Activated CD4-positive, alpha-beta T cell treated with anti-CD3 and anti-CD28 coated beads for 24 hours (primary cell): ENCODE results near the gene ETS1.

ENCODE experiments used
- DNase-seq, 2 donors: peaks; one replicate each; pipeline ENCODE4 v3.0.0-alpha.2; 2020; ENCODE audit warnings: low read depth in 2 of 2

Gene ETS1

DNA sequence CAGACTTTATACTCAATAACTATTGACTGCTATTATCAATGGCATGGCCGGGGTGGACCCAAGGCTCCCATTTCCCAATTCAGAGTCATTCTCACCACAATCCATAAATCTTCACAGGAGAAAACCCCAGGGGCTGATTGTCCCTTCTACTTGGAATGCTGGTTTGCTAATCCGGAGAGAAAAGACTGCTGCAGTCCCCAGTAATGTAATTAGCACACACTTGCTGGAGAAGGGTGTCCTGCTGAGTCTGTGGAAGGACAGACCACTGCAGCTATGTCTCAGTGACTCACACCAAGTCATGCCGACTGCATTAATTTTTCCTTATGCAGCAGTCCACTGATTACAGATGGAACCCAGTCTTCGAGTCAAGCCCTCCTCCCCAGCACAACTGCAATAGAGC is 5.9 kb upstream of the ETS1 start:
- no peak for DNase-seq

DNA sequence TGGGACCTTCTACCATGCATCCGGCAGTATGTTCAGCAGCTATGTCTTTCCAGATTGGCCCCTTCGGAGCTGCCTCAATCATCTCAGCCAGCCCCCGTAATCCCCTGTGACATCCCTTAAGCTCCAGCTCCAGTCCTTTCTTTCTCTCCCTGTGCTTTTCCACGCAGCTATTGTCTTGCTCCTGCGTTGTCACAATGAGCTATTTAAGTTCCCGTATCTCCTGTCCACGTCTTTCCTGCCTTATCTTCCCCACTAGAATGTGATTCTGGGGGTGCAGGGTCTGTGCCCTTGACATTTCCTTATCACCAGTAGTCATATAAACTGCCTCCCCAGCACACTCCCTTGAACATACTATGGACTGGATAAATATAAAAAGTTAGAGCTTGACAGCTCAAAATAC is 5.1 kb upstream of the ETS1 start:
- DNase-seq: no peak

- no peak for DNase-seq
Measured at GRCh38 chr11:128590587-128590986, 3.2 kb upstream of the ETS1 start.

DNA sequence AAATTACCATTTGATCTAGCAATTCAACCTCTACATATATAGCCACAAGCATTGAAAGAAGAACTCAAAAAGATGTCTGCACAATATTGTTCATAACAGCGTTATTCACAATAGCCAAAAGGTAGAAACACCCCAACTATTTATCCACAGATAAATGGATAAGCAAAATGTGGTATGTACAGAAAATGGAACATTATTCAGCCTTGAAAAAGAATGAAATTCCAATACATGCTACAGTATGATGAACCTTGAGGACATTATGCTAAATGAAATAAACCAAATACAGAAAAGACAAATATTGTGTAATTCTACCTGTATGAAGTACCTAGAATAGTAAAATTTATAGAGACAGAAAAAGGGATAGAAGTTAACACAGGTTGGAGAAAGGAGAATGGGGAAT is 2.6 kb upstream of the ETS1 start:
- no peak for DNase-seq

DNA sequence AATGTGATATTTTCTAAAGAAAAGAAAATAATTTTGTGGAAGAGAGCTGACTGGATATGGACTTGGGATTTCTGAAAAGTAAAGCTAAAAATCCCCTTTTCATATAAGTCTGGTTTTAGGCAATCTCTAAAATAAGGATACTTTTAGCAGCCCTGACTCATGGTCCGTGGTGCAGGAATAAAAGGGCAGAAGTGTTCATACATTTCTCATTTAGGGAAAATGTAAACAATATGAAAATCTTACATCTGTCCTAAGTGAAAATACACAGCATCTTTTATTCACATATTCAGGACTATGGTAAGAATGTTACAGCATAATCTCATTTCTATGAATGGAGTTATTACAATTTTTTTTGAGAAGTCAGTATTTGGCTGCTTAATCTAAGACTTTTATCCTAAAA is 735 bp upstream of the ETS1 start:
- no peak for DNase-seq

DNA sequence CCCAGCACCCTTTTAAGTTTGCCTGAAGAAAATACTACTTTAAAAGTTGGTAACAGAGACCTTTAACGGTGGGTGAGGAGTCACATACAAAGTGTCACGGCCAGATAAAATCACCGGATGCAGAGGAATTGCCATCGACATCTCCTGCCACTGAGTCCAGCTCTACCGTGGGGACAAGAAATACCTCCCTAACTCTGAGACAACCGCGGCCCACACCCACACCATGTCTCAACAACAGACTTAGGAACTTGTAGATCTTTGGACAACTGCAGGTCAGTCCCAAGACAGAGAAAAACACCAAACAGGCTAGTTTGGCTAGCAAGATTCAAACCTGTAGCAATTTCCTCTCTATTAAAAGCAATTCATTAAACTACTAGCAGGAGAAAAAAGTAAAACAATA is 669 bp downstream of the ETS1 start:
- no peak for DNase-seq

- DNase-seq: no peak
Measured at GRCh38 chr11:128585498-128586238, 1.7 kb downstream of the ETS1 start.

GRCh38 chr11:128584253-128584652 is 3.1 kb downstream of the ETS1 start:
- DNase-seq: no peak

DNA sequence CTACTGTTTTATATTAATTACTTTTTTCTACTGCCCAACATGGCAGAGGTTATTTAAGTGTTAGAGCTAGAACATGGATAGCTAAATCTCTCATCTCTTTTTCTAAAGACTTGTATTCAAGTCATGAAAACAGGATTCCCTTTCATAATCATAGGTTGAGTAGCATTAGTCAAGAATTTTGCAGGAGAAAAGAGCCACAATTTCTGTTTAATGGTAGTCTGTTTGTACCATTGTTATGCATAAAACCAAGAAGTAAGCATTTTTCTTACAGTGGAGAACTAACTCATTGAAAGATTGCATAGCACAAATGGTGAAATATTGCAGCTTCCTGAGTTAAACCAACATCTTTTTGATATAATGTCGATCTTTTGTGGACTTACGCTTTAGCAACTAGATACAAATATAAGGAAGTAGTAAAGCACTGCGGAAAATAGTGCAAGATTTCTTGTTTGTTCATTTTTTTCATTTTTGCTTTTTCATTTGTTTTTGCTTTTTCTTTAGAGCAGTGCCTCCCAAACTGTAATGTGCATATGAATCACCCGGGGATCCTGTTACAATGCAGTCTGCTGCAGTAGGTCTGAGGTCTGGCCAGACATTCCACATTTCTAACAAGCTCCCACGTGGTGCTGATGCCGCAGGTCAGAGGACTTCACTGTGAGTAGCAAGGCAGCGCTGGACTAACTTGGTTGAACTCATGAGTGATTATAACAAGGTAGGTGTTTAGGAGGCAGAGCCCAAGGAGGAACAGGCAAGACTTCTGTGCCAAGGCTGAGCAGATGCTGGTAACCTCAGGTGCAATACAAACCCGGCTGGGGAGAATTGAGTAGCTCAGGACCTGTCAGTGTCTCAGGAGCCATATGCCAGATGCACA is 4.6 kb downstream of the ETS1 start:
- no peak for DNase-seq

DNA sequence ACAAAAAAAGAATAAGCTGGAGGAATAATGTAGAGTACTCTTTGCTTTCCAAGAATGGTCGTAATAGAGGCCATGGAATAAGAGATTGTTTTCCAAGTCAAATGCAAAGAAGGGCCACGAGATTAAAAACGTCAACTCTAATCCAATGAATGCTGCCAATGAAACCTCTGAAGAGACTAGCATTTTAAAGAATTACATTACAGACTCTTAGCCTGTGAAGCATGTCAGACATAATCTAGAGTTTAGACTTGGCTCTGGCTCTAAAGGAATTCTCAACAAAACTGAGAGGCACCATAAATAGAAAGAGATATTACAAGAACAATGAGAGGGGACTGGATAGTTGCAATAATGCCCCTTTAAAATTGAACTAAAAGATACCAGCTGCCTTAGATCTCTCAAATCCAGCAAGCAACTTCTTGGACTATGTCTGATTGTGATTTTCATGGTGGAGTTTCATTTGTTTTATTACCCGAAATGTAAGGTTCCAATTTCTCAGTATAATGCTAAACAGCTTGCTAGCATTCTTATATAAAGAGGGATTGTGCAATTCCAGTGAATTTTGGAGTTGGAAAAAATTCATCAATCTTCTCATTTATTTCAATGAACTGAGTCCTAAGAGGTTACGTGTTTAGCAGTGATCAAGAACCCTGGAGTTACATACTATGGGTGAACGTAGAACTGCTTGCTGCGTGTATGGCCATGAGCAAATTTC is 5.6 kb downstream of the ETS1 start:
- DNase-seq: no peak

- no peak for DNase-seq
Measured at GRCh38 chr11:128580612-128581011, 6.7 kb downstream of the ETS1 start.

DNA sequence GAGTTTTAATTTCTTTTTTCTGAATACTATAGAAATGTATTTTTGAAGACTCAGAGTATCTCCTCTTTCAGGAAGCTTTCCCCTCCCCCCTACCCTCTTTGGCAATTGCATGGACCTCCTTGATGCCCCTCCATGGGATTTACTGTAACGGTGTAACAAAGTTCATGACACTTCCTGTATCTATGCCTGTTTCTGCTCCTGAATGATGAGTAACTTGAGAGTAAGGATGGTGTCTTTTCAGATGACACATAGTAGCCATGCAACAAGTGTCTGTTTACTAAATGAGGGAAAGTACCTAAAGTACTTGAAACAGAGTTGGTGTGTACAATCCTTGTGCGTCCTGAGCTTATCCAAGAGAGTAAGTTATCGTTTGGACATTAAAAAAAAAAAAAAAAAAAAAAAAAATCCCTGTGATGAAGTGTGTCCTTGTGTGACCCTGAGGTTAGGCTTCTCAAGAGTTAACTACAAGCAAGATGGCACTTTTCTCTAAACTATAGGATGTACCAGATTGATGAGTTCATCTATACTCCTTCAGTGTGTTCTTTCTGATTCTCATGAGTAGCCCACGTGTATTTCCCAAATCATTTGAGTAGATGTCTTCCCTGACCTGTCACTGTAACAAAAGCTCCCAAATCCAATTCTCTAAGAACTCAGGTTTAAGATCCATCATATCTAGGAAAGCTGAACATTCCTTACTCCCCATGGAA is 7.4 kb downstream of the ETS1 start:
- no peak for DNase-seq

DNA sequence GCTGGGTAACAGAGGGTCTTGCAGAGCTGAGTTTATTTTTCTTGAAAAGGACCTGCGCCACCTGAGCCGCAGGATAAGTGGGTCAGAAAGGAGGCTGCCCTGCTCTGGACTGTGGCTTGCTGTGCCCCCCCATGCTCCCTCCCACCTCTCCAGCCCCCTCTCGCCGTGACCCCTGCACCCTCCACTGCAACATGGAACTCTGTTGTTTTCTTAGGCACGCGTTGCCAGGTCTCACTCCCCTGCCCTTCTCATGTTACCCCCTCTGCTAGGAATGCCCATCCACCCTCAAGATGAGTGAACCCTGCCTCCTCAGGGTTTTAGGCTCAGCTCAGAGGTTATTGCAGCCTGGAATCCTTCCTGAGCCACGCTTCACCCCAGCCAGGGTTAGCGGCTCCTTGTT is 10.8 kb downstream of the ETS1 start:
- DNase-seq: no peak

DNA sequence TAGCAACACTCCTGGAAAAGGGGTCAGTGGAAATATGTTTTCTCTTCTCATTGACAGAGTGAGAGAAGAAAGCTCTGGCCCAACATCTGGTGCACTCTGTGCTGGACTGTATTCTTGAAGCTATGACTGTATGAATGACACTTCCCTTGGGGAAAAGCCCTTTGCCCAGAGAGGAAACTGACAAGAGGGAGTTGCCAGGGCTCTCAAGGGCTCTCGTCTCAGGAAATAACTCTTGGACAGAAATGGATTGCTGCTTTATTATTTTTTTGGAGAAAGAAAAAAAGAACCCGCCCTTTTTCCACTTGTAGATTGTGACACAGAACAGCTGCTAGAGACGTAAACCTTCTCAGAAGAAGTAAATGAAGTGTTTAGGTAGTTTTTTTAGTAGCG is 11.4 kb downstream of the ETS1 start:
- DNase-seq: no peak

GRCh38 chr11:128575174-128575960 is 12.0 kb downstream of the ETS1 start:
- no peak for DNase-seq

- DNase-seq: no peak
Measured at GRCh38 chr11:128574576-128575011, 12.8 kb downstream of the ETS1 start.

GRCh38 chr11:128573638-128574037 is 13.7 kb downstream of the ETS1 start:
- DNase-seq: no peak

DNA sequence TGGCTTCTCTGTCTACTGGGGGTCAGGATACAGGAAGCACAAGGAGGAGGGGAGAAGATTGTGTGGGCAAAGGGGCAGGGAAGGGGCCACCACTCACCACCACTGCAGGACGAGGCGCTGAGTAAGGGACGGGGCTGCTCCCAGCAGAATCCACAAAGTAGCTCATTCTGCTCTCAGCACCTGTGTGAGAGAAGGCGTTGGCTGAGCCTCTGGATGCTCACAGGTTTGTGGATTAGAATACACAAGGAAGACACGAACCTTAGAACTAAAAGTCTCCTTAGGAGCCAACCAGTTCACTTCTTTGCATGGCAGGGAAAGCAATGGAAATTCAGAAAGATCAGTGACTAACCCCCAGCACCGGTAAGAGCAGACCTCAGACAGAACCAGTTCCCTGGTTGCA is 14.4 kb downstream of the ETS1 start:
- no peak for DNase-seq

- no peak for DNase-seq
Measured at GRCh38 chr11:128570632-128571031, 16.7 kb downstream of the ETS1 start.

- DNase-seq: no peak
Measured at GRCh38 chr11:128569291-128569690, 18.1 kb downstream of the ETS1 start.

GRCh38 chr11:128568166-128568778 is 19.1 kb downstream of the ETS1 start:
- DNase-seq: no peak
